ENCODE results near the gene MGST1.

The MGST1 gene, protein sequence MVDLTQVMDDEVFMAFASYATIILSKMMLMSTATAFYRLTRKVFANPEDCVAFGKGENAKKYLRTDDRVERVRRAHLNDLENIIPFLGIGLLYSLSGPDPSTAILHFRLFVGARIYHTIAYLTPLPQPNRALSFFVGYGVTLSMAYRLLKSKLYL

DNA sequence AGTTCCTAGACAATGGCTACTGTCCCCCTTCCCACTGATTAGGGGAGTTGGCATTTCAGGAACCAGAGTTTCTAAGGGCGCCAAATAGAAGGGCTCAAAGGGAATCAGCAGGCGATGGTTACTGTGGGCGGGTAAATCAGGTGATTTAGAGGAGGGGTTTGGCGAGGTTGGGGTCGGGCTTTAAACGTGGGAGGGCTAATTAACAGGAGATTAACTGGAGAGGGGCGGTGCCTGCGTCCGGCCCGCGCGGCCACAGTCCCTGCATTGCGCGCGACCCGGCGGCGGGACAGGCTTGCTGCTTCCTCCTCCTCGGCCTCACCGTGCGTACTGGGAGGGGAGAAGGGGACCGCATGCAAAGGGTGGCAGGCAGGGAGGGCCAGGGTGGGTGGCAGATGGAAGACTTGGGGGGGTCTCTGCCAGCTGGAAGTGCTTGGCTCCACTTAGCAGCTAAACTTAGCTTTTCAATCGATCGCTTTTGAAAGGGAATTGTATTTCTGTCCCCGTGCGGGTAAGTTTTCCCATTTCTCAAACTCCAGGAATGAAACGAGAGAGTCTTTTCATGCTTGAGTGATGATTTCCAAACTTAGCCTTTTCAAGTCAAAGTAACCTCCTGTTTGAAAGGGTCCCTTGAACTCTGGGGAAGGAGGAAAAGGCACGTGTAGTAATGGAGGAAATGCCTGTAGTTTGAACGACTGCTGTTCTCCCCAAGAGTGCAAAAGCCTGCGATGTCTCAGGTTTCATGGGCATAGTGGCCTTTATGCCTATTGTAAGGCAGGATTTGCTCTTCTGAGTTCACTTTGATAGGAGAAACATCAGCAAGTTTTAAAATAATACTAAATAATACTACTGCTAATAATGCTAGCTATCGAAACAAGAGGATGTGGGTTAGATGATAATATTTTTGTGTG is at the start of gene MGST1:
MGST1 (plus strand) TSS at position 255 of the 908 bp plus-strand sequence. CDS start 6,608 bp downstream, outside the sequence.
- no peak for DNase-seq

DNA sequence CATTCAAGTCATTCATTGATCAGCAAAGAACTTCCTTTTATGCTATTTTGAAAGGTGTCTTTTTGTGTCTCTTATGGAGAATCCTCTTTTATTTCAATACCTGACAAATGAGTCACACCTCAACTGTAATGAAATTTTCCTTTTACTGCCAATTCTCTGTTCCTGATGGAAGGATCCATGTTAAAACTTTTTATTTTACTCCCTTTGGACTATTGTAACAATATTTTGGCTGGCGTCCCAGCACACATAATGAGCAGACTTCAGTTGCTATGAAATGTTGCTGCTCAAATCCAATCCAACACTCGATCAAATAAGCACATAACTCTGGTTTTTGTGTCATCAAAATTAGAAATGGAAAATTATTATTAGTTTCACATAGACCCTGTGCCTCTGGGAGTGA is 48.0 kb upstream of the MGST1 start:
- DNase-seq: no peak

DNA sequence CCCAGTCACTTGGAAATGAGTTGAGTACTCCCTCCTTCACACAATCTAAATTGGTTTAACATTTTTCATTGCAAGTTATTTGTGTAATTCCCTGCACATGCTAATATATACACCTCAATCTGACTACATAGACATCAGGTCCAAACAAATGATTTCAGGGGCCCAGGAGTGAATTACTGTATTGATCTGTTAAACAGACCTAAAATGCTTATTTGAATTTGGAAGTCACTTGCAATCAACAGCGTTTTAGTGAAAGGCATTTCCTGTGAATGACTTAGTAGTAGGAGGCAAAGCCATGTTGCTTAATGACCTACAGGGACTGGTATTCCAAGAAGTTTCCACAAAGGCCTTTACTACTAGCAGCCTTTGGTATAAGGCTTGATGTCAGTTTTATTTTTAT is 47.3 kb upstream of the MGST1 start:
- DNase-seq: no peak

DNA sequence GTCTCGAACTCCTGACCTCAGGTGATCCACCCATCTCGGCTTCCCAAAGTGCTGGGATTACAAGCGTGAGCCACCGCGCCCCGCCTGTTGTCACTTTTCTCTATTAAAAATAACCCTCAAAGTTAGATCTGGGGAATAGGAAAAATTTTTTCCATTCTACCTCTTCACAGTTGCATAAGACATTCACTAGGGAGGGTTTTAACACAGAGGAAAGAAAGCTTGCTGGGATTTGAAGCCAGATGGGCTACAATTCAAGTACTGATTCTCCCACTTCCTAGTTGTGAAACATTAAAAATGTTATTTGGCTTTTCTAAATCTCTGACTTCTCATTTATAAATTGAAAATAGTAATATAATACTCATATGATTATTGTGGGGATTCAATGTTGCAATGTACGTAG is 46.7 kb upstream of the MGST1 start:
- no peak for DNase-seq

DNA sequence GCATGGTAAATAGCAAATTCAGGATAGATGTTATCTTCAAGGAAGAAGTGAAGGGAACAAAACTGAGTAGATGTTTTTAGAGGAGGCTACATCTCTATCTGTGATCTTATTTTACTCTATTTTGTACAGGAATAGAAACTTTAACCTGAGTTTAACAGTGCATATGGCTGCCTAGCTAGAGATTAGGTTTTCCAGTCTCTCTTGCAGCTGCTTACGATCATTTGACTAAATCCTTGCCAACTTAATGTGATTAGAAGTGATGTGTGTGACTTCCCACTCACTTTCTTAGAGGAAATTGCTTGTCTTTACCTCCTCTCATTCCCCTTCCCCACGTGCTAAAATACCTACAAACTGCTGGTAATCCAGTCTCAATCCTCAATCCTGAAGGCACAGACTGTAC is 43.5 kb upstream of the MGST1 start:
- no peak for DNase-seq

DNA sequence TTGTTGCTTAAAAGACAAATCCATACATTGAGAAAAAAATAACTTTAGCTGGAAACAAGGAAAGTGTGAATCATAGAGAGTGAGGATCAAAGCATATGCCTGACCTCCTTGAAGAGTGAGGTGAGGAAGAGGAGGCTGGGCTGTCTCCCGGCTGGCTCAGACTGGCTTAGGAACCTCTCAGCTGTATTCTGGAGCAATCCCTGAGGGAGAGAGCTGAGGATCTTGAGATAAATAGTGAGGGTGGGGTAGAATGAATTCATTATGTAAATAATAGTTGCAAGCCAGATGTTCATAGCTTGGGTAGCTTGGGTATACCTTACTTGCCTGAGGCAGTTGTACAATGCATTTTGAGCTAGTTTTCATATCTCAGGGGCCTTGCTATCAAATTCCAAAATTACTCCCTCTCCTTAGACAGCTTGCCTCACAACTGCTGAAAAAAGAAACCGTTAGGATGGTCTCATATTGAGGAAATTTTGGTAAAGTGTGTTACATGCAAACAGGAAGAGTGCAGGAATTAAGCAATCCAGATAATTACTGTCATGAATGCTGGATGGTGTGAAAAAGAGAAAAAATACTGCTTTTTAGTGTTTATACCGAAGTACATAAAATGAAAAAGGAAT is 39.5 kb upstream of the MGST1 start:
- no peak for DNase-seq

DNA sequence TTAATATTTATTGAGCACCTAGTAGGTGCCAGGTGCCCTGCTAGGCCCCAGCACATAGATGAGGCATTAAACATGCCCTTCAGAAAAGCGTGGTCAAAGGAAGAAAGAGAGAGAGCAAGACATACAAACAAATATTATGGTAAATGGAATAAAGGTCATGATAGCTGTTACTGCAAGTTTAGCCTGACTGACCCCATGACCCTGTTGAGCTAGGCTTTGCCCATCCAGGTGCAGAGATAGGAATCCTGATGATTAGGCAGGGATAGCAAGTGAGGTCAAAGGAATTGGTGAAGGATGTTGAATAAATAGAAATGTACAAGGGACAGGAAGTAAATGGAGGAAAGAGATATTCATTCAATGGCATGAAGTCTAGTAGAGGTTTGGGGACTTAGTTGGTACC is 36.5 kb upstream of the MGST1 start:
- no peak for DNase-seq

DNA sequence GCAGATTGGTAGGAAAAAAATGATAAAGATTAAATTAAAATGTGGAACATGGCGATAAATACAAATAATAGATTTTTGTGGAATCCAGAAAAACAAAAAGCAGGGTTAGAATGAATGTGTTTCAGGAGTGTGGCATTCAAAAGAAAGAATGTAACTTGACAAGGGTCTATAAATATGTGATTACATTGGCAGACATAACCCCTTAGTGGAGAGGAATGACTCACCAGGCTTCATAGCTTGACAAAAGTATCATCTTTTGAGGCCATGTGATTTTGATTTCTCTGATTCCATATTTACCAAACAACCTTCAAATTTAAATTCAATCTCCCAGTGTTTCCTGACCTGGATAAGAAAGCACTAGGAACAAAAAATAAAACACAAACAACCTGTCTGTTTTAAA is 24.4 kb upstream of the MGST1 start:
- DNase-seq: no peak

DNA sequence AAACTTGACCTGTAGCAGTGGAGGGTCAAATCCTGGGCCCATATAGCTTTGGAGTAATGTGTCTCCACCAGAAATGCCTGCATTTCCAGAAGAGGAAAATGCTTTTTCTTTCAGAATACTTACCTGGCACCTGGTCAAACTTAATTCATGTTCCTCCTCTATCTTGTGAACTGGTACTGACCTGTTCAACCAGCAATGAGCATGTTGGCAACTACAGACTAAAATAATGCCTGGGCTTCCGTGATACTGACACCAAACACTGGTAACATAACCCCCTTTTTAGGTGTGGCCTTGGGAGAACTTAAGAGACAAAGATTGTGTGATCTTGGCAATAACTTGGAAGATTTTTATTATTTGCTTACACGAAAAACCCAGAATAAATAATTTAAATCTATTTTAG is 23.8 kb upstream of the MGST1 start:
- no peak for DNase-seq

DNA sequence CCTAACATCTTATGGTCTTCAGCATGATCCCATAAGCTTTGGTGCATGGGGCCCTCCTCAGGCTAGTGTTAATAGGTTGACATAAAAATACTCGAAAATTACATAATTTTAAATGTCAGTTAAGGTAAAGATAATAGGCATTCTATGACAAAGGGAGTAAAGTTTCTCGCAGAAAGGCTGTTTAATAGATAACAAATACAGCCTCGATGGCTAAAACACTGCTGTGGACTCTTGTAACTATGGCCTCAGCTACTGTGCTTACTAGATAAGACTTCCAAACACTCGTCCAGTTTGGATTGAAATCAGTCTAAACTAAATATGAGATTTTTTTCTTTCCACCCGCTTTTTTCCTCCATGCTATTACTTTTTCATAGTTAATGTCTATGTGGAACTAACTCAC is 23.2 kb upstream of the MGST1 start:
- no peak for DNase-seq

DNA sequence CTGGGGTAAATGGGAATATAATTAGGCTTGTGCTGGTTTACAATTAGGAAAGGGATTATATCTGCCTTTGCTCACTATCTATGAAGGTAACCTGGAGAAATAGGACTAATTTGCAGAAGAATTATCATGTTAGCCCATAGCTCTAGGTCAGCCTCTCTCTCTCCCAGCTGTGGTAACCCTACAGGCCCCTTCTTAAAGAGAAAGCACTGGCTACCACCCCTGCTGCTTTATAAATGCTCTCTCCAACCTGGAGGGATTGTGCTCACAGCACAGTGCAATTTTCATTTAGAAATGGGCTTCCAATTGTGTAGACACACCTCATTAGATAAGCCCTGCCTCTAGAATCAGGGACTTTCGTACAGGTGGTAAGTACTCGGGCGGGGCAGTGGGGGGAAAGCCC is 22.7 kb upstream of the MGST1 start:
- DNase-seq: no peak

DNA sequence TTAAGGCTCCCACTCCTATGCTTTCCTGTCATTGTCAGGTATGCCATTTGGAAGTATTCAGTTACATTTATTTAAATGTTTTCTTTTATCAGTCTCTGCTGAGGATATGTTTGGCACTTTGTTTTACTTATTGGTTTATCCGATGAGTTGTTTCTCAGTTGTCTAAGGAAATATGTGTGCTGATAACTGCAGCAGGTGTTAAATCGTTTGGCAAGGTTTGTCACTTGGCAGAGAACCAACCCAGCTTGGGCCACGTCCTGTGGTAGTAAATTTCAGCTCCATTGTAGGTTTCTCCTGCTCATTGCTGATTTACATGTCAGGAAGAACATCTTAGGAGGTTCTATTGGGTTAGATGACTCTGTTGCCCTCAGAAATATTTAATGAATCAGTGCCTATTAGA is 22.0 kb upstream of the MGST1 start:
- no peak for DNase-seq

DNA sequence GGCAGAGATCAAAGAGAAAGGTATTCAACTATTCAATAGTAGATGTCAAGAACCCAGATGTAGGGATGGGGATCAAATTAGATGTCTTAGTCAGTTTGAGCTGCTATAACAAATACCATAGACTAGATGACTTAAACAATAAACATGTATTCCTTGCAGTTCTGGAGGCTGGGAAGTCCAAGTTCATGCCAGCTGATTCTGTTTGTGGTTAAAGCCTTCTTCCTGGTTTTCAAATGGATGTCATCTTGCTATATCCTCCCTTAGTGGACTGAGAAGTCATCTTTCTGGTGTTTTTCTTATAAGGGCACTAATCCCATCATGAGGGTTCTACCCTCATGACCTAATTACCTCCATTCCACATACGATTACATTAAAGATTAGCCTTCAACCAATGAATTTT is 19.5 kb upstream of the MGST1 start:
- DNase-seq: no peak

DNA sequence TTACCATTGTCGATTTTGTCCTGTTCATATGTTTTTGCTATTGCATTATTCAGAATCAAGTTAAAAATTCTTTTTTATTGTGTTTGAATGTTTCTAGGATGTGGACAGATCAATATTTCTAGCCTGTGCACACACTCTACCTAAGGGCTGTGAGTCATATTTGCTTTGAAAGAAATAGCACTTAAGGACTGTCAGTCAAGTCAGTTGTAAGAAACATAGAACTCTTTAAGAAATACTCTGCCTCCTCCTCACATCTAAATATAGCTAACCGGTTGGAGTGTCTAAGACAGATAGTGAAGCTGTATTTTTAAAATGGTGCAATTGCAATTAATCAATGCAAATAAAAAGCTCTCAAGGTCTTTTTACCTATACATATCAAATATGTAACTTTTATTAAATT is 17.9 kb upstream of the MGST1 start:
- DNase-seq: no peak

DNA sequence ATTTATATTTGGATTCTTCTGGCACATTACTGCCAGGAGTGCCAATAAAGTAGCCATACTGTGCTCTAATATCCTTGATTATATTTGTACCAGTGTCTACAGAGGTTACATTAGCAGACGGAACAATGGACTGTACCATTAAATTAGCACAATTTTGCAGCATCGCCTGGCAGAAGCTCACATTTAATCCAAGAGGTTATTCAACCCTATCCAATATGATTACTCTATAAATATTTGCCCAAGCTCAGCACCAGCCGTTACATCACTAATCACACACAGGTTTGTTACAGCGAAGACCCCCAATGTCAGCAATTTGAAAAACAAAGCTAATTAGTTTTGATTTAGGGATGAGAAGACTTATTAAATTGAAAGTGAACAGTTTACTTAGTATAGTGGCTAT is 16.9 kb upstream of the MGST1 start:
- no peak for DNase-seq

DNA sequence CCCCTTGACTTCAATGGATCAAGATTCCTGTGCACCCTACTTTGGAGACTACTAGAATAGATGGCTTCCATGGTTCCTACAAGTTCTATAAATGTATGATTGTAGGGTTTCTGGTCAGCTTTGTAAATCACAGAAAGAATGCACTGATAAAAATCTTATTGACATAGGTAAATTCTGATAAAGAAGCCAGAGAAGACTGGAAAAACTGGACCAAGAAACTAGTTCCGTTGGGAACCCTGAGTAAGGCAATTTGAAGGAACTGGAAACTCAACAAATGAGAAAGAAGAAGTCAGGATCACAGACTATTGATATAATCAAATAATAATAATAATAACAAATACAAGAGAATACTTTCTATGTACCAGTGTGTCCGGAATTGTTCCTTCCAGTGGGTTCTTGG is 15.4 kb upstream of the MGST1 start:
- DNase-seq: no peak

DNA sequence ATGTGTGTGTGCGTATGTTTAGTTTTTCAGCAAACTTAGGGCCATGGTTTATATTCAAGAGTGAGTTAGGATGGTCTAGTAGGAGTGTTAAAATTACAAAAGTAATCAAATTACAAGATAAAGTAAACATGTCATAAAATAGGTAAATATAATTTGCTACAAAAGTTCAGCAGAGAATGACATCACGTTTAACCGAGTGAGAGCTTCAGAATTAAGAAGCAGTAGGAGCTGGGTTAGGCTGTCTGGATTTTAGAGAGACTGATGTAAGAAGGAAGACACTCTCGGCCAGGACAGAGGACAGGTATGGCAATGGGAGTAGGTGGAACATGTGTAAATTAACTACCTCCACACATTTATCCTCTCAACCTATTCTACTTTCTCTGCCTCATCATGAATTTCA is 11.6 kb upstream of the MGST1 start:
- no peak for DNase-seq

DNA sequence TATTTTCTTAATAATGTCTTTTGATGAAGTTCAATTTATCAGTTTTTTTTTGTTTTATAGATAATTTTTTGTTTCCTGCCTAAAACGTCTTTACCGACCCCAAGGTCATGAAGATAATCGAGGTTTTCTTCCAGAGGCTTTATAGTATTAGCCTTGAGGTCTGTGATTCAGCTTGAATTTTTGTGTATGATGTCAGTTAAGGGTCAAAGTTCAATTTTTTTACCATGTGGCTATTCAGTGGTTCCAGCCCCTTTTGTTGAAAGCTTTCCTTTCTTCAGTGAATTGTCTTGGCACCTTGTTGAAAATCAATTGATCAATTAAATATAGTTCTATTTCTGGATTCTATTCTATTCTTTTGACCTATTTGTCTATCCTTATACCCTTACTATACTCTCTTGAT is 3.2 kb upstream of the MGST1 start:
- no peak for DNase-seq

DNA sequence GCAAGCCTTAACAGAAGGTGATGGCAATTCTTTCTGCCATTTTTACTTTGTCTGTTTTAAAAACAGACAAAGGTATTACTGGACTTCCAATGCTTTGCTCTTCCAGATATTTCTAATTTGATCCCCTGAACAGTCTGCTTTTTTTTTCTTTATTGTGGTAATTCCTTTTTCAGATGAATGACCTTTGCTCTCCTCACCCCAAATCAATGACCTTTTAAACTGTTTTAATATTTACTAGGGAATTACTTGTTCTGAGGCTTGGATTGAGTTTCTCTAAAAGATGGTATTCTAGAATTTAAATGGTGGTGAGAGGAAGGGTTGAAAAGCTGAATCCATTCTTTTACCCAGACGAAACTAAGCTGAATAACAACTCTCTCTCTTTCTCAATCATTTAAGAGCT is 2.3 kb upstream of the MGST1 start:
- no peak for DNase-seq

DNA sequence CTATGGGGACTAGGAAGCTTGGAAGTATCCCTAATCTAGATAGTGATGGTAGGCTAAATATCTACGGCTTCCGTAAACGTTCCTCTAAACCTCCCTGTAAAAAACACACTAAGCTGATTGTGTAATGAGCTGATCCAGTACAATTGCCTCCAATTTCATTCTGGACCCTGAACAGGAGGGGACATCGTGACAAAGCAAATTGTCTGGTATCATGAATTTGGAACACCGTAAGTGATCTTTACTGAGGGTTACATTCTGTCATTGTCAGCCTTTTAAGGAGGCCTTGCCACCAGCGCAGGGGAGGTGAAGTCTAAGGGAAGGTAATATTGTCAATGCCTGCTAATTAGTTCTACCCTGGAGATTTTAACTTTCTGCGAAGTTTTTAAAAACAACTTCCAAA is 487 bp upstream of the MGST1 start:
- no peak for DNase-seq

DNA sequence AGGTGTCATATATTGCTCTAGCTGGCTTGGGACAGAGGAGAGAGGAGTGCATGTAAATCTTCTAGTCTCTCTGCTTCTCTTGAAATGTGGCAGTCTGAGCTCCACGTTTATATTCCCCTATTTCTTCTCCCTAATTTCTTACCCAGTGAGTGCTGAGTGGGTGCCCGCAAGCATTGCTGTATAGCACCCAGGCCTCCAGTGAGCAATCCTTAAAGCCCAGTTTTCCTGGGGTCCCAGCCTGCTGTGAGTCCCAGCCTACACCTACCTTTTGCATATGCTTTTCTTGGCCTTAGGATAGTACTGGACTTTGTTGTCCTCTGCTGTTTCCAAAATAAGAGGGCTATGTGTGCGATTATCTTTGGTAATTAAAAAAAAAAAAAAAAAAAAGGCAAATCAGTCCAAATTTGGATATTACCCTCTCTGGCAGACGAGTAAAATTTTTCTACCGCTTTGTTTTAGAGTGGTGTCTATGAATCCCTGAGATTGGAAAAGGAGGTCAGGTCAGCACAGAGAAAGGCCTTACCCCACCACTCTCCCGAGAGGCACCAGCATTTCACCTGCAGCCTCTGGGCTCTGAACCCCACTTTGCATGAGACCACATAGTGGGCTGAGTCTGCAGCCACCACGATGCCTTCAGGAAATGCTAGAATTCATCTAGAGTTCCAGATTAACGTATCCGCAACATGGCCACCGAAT is 1.1 kb downstream of the MGST1 start:
- no peak for DNase-seq

DNA sequence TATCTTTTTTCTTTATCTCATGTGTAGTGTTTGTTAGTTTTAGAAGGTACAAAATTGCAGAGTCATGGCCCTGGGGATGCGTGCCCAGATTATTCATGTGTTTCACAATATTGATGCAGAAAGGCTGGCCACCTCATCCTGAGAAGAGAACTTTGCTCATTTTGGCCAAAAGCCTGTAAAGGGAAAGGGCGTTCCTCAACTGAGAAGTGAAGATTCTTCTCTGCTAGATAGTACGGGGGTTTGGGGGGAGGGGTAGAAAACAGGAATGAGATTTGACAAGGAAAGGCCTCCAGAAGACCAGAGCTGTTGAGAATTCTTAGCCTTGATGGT is 1.7 kb downstream of the MGST1 start:
- peak; percentile 35 for DNase-seq

DNA sequence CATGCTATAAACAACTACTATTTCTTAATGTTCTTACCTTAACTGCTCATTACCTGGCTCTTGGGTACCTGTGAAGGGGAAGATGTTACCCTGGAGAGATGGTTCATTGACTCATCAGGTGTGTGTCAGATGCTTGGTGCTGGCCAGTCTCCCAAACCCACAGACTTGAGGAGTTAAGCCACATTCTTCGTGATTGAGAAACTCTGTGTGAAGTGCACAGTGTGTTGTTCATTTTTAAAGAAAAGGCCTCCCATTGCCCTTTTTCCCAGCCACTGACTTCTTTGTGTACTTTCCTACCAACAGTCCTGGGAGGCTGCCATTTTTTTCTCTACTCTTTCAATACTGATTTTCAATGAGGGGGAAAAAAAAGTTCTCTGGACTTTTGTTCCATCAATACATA is 3.2 kb downstream of the MGST1 start:
- no peak for DNase-seq

DNA sequence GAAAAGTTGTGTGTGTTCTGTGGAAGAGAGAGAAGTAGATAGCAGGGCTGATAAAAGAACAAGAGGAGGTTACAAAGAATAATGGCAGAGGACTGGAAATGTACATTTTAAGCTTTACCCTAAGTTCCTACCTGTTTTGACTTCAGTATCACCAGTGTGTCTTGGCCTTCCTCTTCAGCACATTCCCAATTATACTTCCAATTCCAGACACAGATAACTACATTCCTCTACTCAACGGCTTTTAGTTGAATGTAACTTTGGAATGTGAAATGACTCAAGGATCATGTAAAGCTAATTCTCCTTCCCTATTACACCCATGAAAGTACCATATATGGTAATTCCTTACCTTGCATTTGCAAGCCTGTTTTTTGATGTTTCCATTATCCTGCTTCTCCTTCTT is 5.0 kb downstream of the MGST1 start:
- DNase-seq: no peak

Data from GOT3 (cell line).